ENCODE results near the gene WDR90. TPM values are rescaled to one million over a fixed set of nuclear protein-coding genes. Genes with fewer than 3 reads are reported as not detected.

The WDR90 gene
- total and polyA plus RNA-seq, 8 donors, result 19.9 to 114 (median 30.5) TPM

GRCh38 chr16:707062-707538 is 57.9 kb downstream of the WDR90 start:
- no peak for TF ChIP-seq POLR2AphosphoS5 (IDR thresholded peaks at IDR 0.05)
- TF ChIP-seq CTCF (IDR thresholded peaks at IDR 0.05), result no peak
- TF ChIP-seq POLR2A (IDR thresholded peaks at IDR 0.05), result no peak
- TF ChIP-seq EP300 (IDR thresholded peaks at IDR 0.05), result no peak
- no peaks in the 10 kb centered on the region for H3K36me3 ChIP-seq
- H3K27ac ChIP-seq, result peak overlapping the region in 1 of 5 donors; percentile 5
- DNase-seq, result no peak
- 17 to 28% (median 24%) methylated on average over 8 to 14 of the region's 14 CpGs for WGBS, 5 donors
- no peak overlapping the region for H3K4me3 ChIP-seq
- H3K27me3 ChIP-seq, result peaks cover 65 to 100% (median 92%) of the 10 kb centered on the region in 3 donors
- no peaks in the 10 kb centered on the region for H3K9me3 ChIP-seq
- peaks cover 7 to 37% (median 26%) of the 10 kb centered on the region in 4 donors for H3K4me1 ChIP-seq
- intact Hi-C loops (cut with DNase I; ENCODE audit: low total_unique reads), result no loop called here

GRCh38 chr16:708019-708418 is 58.9 kb downstream of the WDR90 start:
- Histone ChIP-seq H3K27me3 (peaks cover 59 to 99% (median 83%) of the 10 kb centered on the region in 3 donors), H3K27ac (no peak overlapping the region), H3K4me3 (no peak overlapping the region), H3K36me3 (no peaks in the 10 kb centered on the region), H3K9me3 (no peaks in the 10 kb centered on the region), H3K4me1 (peaks cover 7 to 39% (median 26%) of the 10 kb centered on the region in 4 donors)
- no peak for TF ChIP-seq POLR2AphosphoS5 (IDR thresholded peaks at IDR 0.05)
- DNase-seq, result no peak
- WGBS, 5 donors, result 44 to 65% (median 58%) methylated on average over 3 of the region's 3 CpGs
- intact Hi-C loops (cut with DNase I; ENCODE audit: low total_unique reads), result no loop called here

GRCh38 chr16:708959-709358 is 59.8 kb downstream of the WDR90 start:
- no peak overlapping the region for H3K4me3 ChIP-seq
- DNase-seq, result no peak
- intact Hi-C loops (cut with DNase I; ENCODE audit: low total_unique reads), result no loop called here
- H3K36me3 ChIP-seq, result no peaks in the 10 kb centered on the region
- no peak overlapping the region for H3K27ac ChIP-seq
- peaks cover 7 to 39% (median 26%) of the 10 kb centered on the region in 4 donors for H3K4me1 ChIP-seq
- 63 to 90% (median 78%) methylated on average over 2 to 4 of the region's 4 CpGs for WGBS, 5 donors
- no peaks in the 10 kb centered on the region for H3K9me3 ChIP-seq
- TF ChIP-seq POLR2AphosphoS5 (IDR thresholded peaks at IDR 0.05), result no peak
- TF ChIP-seq CTCF (IDR thresholded peaks at IDR 0.05), result no peak
- TF ChIP-seq POLR2A (IDR thresholded peaks at IDR 0.05), result no peak
- no peak for TF ChIP-seq EP300 (IDR thresholded peaks at IDR 0.05)
- H3K27me3 ChIP-seq, result peaks cover 50 to 94% (median 73%) of the 10 kb centered on the region in 3 donors

- DNase-seq, result peak in 1 of 2 donors; percentile 90
- H3K27me3 ChIP-seq, result peaks cover 45 to 94% (median 70%) of the 10 kb centered on the region in 3 donors
- TF ChIP-seq POLR2A (IDR thresholded peaks at IDR 0.05) (no peak), POLR2AphosphoS5 (IDR thresholded peaks at IDR 0.05) (no peak), EP300 (IDR thresholded peaks at IDR 0.05) (no peak), CTCF (IDR thresholded peaks at IDR 0.05) (no peak)
- H3K4me1 ChIP-seq, result peaks cover 12 to 45% (median 32%) of the 10 kb centered on the region in 4 donors
- intact Hi-C loops (cut with DNase I; ENCODE audit: low total_unique reads), result loop anchor here (5.0 kb wide), 2 partner anchors 72 to 342 kb away; no protein-coding TSS in a partner anchor
- WGBS, 5 donors, result 15 to 22% (median 20%) methylated on average over 14 to 30 of the region's 30 CpGs
- H3K9me3 ChIP-seq, result no peaks in the 10 kb centered on the region
- no peak overlapping the region for H3K27ac ChIP-seq
- H3K36me3 ChIP-seq, result no peaks in the 10 kb centered on the region
- H3K4me3 ChIP-seq, result no peak overlapping the region
Measured at GRCh38 chr16:709566-710499, 60.7 kb downstream of the WDR90 start.

Data from stomach (tissue), 9 donors.